HG02840 (cell line): ENCODE measurements around the gene DIDO1.

Experiments used
- ATAC-seq: cut with Tn5 transposase; IDR thresholded peaks from one replicate; pipeline ENCODE4 v1.9.1; 2021; ENCODE audit warnings: mild to moderate bottlenecking, moderate library complexity, moderate number of reproducible peaks; ENCODE audit not compliant: unreplicated experiment, low FRiP score

Gene DIDO1

GRCh38 chr20:62951896-62952372, 25.6 kb upstream of the DIDO1 start:
- ATAC-seq: no peak

- no peak for ATAC-seq
Measured at GRCh38 chr20:62951143-62951895, 25.0 kb upstream of the DIDO1 start.

DNA sequence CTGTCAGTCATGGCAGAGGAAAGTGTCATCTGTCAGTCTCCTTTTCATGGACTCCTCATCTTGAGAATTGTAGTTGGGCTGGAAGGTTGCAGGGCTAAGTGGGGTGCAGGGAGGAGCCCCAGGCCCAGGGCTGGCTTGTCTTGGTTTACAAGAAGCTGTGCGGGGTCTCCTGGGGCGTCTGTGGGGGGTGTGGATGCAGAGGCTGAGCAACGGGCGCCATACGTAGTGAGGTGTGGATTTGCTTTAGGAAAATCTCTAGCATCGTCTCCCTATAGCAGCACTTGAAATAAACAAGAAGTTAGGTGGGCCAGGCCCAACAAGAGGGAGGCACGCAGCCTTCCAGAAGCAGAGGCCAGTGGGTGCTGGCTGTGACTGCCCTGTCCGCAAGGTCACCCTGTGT, 24.4 kb upstream of the DIDO1 start:
- ATAC-seq: no peak

DNA sequence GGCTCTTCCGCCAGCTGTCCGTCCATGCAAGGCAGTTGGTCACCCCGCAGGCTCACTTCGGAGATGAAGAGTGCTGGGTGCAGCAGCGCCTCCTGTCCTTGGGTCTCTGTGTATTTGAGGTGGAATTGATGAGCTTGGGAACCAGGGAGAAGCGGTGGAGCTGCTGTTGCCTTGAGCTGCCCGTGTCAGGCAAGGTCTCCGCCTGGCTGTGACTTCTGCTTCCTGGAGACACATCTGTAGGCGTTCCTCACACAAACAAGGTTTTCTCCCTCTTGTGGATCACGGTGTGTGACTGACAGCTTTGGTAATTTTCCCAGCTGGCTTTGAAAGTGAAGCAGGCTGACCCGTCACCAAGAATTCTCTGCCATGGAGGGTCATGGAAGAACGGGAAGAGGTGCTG, 23.7 kb upstream of the DIDO1 start:
- no peak for ATAC-seq

DNA sequence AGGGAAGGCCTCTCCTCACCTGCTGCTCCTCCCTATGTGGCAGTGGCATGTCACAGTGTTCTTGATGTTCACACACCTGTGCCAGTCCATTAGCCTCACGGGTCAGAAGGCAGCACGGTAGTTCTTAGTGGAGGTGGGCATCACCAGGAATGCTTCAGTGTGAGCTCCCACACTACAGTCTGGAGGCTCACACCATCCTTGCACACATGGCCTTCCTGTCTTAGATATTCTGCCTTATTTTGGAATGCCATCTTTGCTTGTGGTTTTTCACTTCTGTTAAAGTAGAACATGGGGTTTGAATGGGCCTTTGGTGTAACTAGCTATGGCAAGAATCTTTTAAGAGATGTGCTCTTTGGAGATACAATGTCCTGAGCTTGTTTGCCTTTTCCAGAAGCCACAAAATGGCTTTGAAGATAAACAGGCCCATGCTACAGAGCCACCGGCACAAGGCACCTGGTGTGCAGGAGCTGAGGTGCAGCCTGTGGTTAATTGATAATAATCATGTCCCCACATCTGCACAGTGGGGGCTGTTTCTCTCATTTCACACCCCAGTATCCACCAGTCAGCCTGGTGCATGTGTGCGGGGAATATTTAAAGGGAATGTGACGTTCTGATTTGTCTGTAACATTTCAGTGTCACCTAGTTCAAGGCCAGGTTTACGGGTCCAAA, 23.0 kb upstream of the DIDO1 start:
- ATAC-seq: no peak

DNA sequence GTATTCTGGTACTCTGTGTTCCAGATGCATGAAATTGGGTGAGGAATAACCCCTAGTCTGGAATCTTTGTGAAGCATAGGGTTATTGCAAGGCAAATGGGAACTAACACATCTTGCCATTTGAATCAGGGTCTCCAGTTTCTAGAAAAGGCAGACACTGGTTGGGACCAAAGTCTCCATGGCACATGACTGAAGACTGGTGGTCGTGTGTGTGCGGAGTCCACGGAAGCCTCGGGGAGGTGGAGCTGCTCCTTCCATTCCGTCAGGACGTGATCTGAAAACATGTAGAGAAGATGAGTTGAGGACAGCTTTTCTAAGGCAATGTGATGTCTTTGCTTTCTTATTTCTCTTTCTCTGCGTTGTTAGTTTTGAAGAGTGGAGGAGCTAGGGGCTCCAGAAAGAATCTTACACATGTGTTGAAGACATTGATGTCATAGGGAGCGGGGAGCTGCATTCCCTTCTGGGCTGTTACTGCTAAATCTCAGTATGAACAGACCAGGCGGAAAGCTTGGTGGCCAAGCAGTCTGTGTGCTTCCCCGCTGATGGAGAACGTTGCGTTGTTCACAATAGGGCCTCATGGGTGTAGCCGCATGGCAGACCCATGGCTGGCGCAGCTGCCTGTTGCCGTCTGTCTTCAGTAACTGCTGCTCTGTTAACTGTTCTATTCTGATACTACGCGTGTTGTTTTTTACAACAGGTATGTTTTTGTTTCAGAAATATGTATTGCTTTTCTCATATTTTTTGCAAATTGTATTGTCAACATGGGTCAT, 21.4 kb upstream of the DIDO1 start:
- no peak for ATAC-seq

DNA sequence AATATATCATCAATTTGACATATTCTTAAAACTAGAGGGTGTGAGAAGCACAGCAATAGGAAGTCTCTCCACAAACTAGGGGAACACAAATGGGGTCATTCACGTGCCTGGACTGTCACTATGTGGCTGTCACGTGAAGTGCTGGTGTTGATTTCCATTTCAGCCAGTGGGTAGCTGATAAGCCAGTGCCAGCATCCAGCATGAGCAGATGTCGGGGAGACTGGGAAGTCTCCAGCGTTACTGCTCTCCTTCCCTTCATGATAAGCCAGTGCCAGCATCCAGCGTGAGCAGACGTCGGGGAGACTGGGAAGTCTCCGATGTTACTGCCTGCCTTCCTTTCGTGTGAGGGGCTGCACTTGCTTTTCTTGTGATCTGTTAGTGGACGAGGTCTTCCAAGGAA, 20.6 kb upstream of the DIDO1 start:
- no peak for ATAC-seq

GRCh38 chr20:62945771-62946339, 19.6 kb upstream of the DIDO1 start:
- ATAC-seq: no peak

DNA sequence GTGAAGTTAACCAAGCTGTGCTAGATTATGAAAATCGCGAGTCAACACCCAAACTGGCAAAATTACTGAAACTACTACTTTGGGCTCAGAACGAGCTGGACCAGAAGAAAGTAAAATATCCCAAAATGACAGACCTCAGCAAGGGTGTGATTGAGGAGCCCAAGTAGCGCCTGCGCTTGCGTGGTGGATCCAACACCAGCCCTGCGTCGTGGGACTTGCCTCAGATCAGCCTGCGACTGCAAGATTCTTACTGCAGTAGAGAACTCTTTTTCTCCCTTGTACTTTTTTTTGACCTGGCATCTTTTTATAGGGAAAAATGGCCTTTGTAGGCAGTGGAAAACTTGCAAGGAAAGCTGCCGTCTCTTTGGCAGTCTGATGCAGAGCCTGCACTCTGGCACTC, 18.4 kb upstream of the DIDO1 start:
- ATAC-seq: no peak

GRCh38 chr20:62944184-62944583, 17.9 kb upstream of the DIDO1 start:
- ATAC-seq: no peak

- no peak for ATAC-seq
Measured at GRCh38 chr20:62943396-62943795, 17.1 kb upstream of the DIDO1 start.

- ATAC-seq: no peak
Measured at GRCh38 chr20:62942456-62942855, 16.2 kb upstream of the DIDO1 start.

- no peak for ATAC-seq
Measured at GRCh38 chr20:62941792-62942191, 15.5 kb upstream of the DIDO1 start.

DNA sequence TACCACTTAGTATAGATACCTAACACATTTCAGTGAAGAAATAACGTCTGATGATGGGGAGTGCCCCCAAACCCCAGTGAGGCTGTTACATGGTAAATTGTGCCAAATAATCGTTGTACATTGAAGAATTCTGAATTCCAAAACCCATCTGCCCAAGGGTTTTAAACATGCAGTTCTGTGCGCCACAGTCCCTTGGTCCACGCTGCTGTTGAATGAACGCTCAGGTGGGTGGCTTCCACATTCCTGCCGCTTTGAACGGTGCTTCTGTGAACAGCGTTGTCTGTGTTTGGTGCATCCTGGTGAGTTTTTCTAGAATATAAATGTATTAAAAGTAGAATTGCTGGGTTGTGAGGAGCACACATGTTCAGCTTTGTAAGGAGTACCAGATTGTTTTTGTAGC, 14.6 kb upstream of the DIDO1 start:
- no peak for ATAC-seq

DNA sequence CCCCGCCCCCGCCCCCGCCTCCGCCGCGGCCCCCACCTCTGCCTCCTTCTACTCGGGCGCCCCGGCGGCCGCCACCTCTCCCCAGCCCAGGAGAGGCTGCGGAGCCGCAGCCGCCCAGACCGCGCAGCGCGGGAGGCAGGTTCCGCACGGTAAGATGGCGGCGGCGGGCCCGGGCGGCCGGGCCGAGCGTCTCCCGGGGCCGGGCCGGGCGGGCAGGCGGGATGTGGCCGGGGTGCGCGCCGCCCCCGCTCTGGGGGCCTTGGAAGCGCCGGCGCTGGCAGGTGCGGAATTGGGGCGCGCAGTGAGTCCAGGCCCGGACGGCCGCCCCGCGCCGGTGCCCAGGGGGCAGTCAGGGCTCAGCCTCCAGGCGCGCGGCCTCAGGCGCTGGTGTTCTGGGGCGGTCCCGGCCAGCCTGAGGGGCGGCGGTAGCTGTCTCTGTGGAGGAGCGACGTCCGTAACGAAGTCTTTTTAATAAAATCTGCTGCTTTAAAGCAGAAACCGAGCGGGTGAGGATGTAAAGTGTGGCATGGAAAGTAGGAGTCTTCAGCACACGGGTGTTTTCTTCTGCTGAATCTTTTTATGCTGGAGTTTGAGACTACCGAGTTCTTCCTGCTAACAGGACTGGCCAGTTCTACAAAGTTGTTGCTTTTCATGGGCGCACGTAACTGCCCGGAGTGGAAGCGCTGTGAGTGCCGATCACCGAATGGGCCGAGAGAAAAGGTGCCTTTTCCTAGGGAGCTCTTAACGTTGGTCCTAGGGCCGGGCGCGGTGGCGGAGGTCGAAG, 12.0 kb upstream of the DIDO1 start, which contains the start of gene GID8:
TSS of gene GID8 (plus strand) at position 43 of the 784 bp plus-strand sequence. CDS start 3,356 bp downstream, outside the sequence.
- peak; percentile 43 for ATAC-seq

GRCh38 chr20:62937268-62938104, 11.2 kb upstream of the DIDO1 start:
- peak; percentile 88 for ATAC-seq

DNA sequence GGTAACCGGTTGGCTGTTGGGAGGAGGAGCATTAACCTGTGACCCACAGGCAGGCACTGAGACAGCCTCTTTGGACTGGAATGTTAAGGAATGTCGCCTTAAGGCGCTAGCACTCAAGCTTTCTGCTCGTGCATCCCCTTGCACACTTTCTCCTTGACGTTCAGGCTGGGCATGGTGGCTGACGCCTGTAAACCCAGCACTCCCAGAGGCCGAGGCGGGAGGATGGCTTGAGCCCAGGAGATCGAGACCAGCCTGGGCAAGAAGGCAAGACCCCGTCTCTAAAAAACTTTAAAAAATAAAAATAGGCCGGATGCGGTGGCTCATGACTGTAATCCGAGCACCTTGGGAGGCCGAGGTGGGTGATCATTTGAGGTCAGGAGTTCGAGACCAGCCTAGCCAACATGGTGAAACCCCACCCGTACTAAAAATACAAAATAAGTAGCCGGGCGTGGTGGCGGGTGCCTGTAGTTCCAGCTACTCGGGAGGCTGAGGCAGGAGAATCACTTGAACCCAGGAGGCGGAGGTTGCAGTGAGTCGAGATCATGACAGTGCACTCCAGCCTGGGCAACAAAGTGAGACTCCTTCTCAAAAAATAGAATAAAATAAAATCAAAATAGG, 9.8 kb upstream of the DIDO1 start:
- ATAC-seq: no peak

- ATAC-seq: no peak
Measured at GRCh38 chr20:62935204-62935967, 9.1 kb upstream of the DIDO1 start.
